ENCODE results near the gene MON1B. TPM values are rescaled to one million over a fixed set of nuclear protein-coding genes. Genes with fewer than 3 reads are reported as not detected.

MON1B gene
- total and polyA plus RNA-seq, 10 of the 15 experiments (the other 5 are each of a cell fraction or from before 2014, with no cell fraction given) = 5.7 to 64.5 (median 21.7) TPM

- Histone ChIP-seq H3K9ac (ENCODE audit: control insufficient read depth, insufficient read depth, low read length) (peak overlapping the region; percentile 99), H3K36me3 (ENCODE audit: control insufficient read depth in 2 of 2, insufficient read depth in 2 of 2, low read length in 1 of 2) (peaks cover 4 to 9% of the 10 kb centered on the region in 2 experiments), H3K9me3 (replicated peaks; ENCODE audit: control insufficient read depth, insufficient read depth, low read length) (no peaks in the 10 kb centered on the region), H4K20me1 (ENCODE audit: control insufficient read depth, insufficient read depth) (no peaks in the 10 kb centered on the region), H3K27me3 (replicated peaks in 1 of 2; ENCODE audit: control insufficient read depth in 2 of 2, insufficient read depth in 2 of 2, low read length in 1 of 2) (no peaks in the 10 kb centered on the region), H3K4me2 (ENCODE audit: control insufficient read depth, insufficient read depth) (peak overlapping the region; percentile 79), H3K79me2 (ENCODE audit: control insufficient read depth, insufficient read depth, low read length) (peaks cover 29% of the 10 kb centered on the region), H3K27ac (ENCODE audit: control insufficient read depth, insufficient read depth) (peak overlapping the region; percentile 87), H2AFZ (ENCODE audit: control insufficient read depth, low read depth, low read length) (peak overlapping the region; percentile 100), H3K4me3 (peak overlapping the region; percentile 99), H3K4me1 (ENCODE audit: control insufficient read depth, insufficient read depth, low read length) (no peaks in the 10 kb centered on the region; the same call in 1 of the 2 replicates)
- no peak; the same call in 2 of the 3 replicates for ATAC-seq
- POLR2A ChIA-PET = interaction anchor here (1.6 kb wide), 1 partner anchor 22 kb away, joined by 4 read pairs; no protein-coding TSS in a partner anchor
- DNase-seq (ENCODE audit: low read depth, low spot score) = no peak
- FAIRE-seq = no peak
- 0 out of 2 replicates have a peak, but pooled peaks have one; percentile 32 for TF ChIP-seq TARDBP (IDR thresholded peaks at IDR 0.05; ENCODE audit: borderline replicate concordance)
- 0 out of 2 replicates have a peak, but pooled peaks have one; percentile 69 for TF ChIP-seq NKRF (conservative IDR thresholded peaks at IDR 0.05)
- no peak for TF ChIP-seq TBL1XR1 (IDR thresholded peaks at IDR 0.05; ENCODE audit: low read depth, low read length)
- TF ChIP-seq JUNB (IDR thresholded peaks at IDR 0.05) = no peak
- RAD21 ChIA-PET (ENCODE audit: unreplicated experiment) = no interaction called here
- in situ Hi-C loops (cut with MboI) (loop anchor here (5.0 to 25.0 kb wide), 2 partner anchors 1543 to 1728 kb away; partner anchors contain the start of genes KARS1, TERF2IP and TMEM170A), intact Hi-C loops (cut with micrococcal nuclease; ENCODE audit: unreplicated experiment) (loop anchor here (10.0 kb wide), 1 partner anchor 1535 kb away; no protein-coding TSS in a partner anchor)
- WGBS (ENCODE audit: insufficient coverage, insufficient replicate concordance, low lambda C conversion rate, missing lambda C conversion rate) = under 1% methylated on average over 19 of the region's 19 CpGs
- SMC1A ChIA-PET (ENCODE audit: uncharacterized antibody, unreplicated experiment) = no interaction called here
- CTCF ChIA-PET = no interaction called here
- BruUV-seq (replicated peaks) = TSS peak; percentile 95
Observed at GRCh38 chr16:77190190-77190477, 856 bp upstream of the MON1B start.

Measured in GM12878 (cell line).